Ectodermal cell (in vitro differentiated cells): ENCODE data around the gene PTPRG.

ENCODE experiments used
- H3K27ac ChIP-seq: 2 replicates; pipeline ENCODE4 v1.7.0; 2013; ENCODE audit warnings: mild to moderate bottlenecking, low read depth, low read length; ENCODE audit not compliant: insufficient read depth, poor library complexity, severe bottlenecking
- H3K27me3 ChIP-seq: 2 replicates; pipeline ENCODE4 v1.7.0; 2013; ENCODE audit warnings: mild to moderate bottlenecking, low read length; ENCODE audit not compliant: insufficient read depth, control insufficient read depth, poor library complexity, severe bottlenecking
- H3K36me3 ChIP-seq: one replicate; pipeline ENCODE4 v1.7.0; 2013; ENCODE audit warnings: low read length; ENCODE audit not compliant: control insufficient read depth, insufficient read depth
- H3K4me1 ChIP-seq: one replicate; pipeline ENCODE4 v1.7.0; 2013; ENCODE audit warnings: low read length; ENCODE audit not compliant: control insufficient read depth, insufficient read depth
- H3K4me3 ChIP-seq: 2 replicates; pipeline ENCODE4 v1.7.0; 2013; ENCODE audit warnings: low read depth, low read length, control low read depth; ENCODE audit not compliant: insufficient read depth
- H3K9me3 ChIP-seq: 2 replicates; pipeline ENCODE4 v1.7.0; 2013; ENCODE audit warnings: mild to moderate bottlenecking, low read length, moderate library complexity; ENCODE audit not compliant: control insufficient read depth
- WGBS, 2 experiments: methylation state at CpG; one replicate each; pipeline ENCODE4 v1.1.7; 2013; ENCODE audit warnings: missing lambda C conversion rate in 2 of 2; 5-methylcytosine and 5-hydroxymethylcytosine counted together

PTPRG gene

DNA sequence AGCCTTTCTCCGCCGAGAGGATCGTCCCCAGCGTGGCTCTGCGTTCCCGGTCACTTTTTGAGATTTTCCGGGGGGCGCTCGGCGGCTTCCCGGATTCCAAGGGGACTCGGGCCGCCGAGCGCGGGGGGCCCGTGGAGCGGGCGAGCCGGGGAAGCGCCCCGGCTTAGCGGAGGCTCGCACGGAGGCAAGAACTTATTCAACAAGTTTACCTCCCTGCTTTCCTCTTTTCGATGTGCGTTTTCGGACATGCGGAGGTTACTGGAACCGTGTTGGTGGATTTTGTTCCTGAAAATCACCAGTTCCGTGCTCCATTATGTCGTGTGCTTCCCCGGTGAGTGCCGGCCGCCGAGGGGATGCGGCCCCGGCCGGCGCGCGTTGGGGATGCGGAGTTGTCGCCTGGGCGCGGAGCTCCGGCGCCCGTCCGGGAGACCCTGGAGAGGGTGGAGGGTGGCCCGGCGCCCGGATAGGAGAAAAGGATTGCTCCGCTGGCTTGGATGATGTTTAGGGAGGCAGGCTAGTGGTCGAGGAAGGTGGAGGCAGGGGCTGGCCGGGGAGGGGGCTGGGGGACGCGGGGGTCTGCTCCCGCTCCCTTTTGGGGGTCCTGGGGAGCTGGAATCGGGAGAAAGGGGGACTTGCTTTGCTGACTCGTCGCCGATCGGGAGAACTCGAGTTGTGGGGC lies 810 bp downstream of the PTPRG start:
- WGBS, 2 experiments = 0% methylated on average over 65 of the region's 65 CpGs
- no peaks in the 10 kb centered on the region for H3K4me1 ChIP-seq
- peak overlapping the region; percentile 99 for H3K27ac ChIP-seq
- peak overlapping the region; percentile 92 for H3K4me3 ChIP-seq
- no peaks in the 10 kb centered on the region for H3K9me3 ChIP-seq
- peaks cover 10% of the 10 kb centered on the region for H3K27me3 ChIP-seq
- H3K36me3 ChIP-seq = no peaks in the 10 kb centered on the region

DNA sequence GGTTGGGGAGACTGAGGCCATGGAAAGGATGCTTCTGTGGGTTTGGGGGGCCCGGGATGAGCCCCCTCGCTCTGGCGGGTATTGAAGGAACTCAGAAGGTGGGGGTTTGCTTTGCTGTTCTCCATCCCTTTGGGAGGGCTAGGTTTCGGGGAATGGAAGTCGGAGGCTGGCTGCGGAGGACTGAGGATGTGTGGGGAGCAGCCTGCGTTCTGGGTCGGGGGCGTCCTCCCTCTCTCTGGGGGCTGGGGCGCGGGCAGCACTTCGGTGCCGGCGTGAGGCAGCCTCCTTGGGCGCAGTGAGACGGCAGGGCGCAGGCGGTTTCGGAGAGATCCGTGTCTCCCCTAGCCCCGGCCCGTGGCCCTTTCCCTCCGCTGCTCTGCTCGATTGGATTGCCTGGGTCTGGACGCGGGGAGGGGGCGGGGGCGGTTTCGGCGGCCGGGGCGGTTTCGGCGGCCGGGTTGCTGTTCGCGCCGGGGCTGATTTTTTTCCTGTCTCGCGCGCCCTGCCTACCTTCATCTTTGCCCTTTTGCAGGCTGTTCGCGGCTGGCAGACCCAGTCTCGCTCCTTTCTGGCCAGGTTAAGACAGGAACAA lies 1.4 kb downstream of the PTPRG start:
- Histone ChIP-seq H3K9me3 (no peaks in the 10 kb centered on the region), H3K27ac (no peak overlapping the region), H3K27me3 (peaks cover 10% of the 10 kb centered on the region), H3K36me3 (no peaks in the 10 kb centered on the region), H3K4me3 (peak overlapping the region; percentile 92), H3K4me1 (no peaks in the 10 kb centered on the region)
- 0% methylated on average over 44 of the region's 44 CpGs for WGBS, 2 experiments

- Histone ChIP-seq H3K4me1 (no peaks in the 10 kb centered on the region), H3K27me3 (peaks cover 10% of the 10 kb centered on the region), H3K9me3 (no peaks in the 10 kb centered on the region), H3K4me3 (peak overlapping the region; percentile 92), H3K27ac (no peak overlapping the region), H3K36me3 (no peaks in the 10 kb centered on the region)
- 1% methylated on average over 51 of the region's 52 CpGs for WGBS, 2 experiments
Observed at GRCh38 chr3:61563313-61564271, 2.2 kb downstream of the PTPRG start.

GRCh38 chr3:61564395-61565059 lies 3.2 kb downstream of the PTPRG start:
- Histone ChIP-seq H3K4me3 (peak overlapping the region; percentile 92), H3K27me3 (peaks cover 10% of the 10 kb centered on the region), H3K4me1 (no peaks in the 10 kb centered on the region), H3K36me3 (no peaks in the 10 kb centered on the region), H3K27ac (no peak overlapping the region), H3K9me3 (no peaks in the 10 kb centered on the region)
- WGBS, 2 experiments = 2 to 3% methylated on average over 40 of the region's 40 CpGs

- Histone ChIP-seq H3K27me3 (peaks cover 10% of the 10 kb centered on the region), H3K9me3 (no peaks in the 10 kb centered on the region), H3K4me3 (no peak overlapping the region)
Observed at GRCh38 chr3:61565569-61565968, 4.2 kb downstream of the PTPRG start.

GRCh38 chr3:61568127-61568526 lies 6.8 kb downstream of the PTPRG start:
- Histone ChIP-seq H3K4me3 (no peak overlapping the region), H3K36me3 (no peaks in the 10 kb centered on the region), H3K9me3 (no peaks in the 10 kb centered on the region), H3K4me1 (peaks cover 6% of the 10 kb centered on the region), H3K27me3 (peaks cover 9% of the 10 kb centered on the region), H3K27ac (no peak overlapping the region)
- WGBS, 2 experiments = 100% methylated on average over 1 of the region's 1 CpG; no CpG with 5 or more reads in 1 of the 2 experiments

More at GRCh38 chr3:61565569-61565968, 4.2 kb downstream of the PTPRG start:
- Histone ChIP-seq H3K4me1 (no peaks in the 10 kb centered on the region), H3K36me3 (no peaks in the 10 kb centered on the region), H3K27ac (no peak overlapping the region)
- 96 to 97% methylated on average over 3 to 4 of the region's 4 CpGs for WGBS, 2 experiments

GRCh38 chr3:61569856-61570580 lies 8.6 kb downstream of the PTPRG start:
- Histone ChIP-seq H3K36me3 (no peaks in the 10 kb centered on the region), H3K27me3 (no peaks in the 10 kb centered on the region), H3K9me3 (no peaks in the 10 kb centered on the region), H3K4me1 (peaks cover 6% of the 10 kb centered on the region), H3K27ac (no peak overlapping the region), H3K4me3 (no peak overlapping the region)
- WGBS, 2 experiments = 94 to 100% methylated on average over 2 of the region's 2 CpGs

GRCh38 chr3:61570813-61571212 lies 9.4 kb downstream of the PTPRG start:
- 93 to 95% methylated on average over 5 of the region's 5 CpGs for WGBS, 2 experiments
- H3K36me3 ChIP-seq = no peaks in the 10 kb centered on the region
- H3K4me1 ChIP-seq = peaks cover 6% of the 10 kb centered on the region
- H3K4me3 ChIP-seq = no peak overlapping the region
- no peaks in the 10 kb centered on the region for H3K27me3 ChIP-seq
- no peak overlapping the region for H3K27ac ChIP-seq
- H3K9me3 ChIP-seq = no peaks in the 10 kb centered on the region

DNA sequence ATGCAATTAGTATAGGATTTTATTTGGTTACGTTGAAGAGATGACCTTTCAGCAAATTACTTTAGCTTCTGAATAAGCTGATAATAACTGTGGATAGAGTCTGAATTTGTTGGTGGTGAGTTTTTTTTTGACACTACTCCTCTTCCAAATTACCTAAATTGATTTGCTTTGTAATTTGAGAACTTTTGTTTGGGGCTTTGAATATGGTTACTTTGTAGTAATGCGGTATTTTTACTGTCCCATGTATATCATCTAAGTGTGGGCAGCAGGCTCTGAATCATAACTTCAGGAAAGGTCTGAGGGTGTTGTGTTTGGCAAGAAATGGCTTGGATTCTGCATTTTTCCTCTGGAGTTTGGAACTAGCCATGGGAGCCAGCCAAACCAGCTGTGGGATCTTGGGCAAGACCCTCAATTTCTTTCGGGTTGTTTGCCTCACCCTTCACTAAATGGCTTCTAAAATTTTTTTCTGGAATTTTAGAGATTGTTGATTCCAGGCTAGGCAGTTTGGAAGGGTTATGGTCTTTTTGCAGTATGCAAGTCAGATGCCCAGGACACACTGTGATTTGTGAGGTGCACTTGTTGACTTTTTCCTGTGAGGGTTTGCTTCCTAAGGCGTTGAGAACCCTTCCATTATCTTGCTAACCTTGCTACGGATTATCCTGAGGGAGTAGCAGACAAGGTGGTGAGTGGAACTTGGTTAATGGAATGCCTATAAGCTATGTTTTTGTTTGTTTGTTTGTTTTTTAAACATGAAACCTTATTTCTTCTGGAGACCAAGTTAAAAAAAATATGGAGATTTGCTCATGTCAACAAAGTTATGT lies 10.4 kb downstream of the PTPRG start:
- Histone ChIP-seq H3K27ac (no peak overlapping the region), H3K4me3 (no peak overlapping the region), H3K36me3 (no peaks in the 10 kb centered on the region), H3K27me3 (no peaks in the 10 kb centered on the region), H3K4me1 (peaks cover 6% of the 10 kb centered on the region), H3K9me3 (no peaks in the 10 kb centered on the region)
- 46 to 65% methylated on average over 4 to 5 of the region's 5 CpGs for WGBS, 2 experiments
